ENCODE results near the gene ST6GALNAC3.

ST6GALNAC3 gene

GRCh38 chr1:76381450-76382097, 307.0 kb downstream of the ST6GALNAC3 start:
- Histone ChIP-seq H3K27me3 (no peaks in the 10 kb centered on the region), H3K4me1 (ENCODE audit: control insufficient read depth in 1 of 2, insufficient read depth in 1 of 2, low read depth in 1 of 2, low read length in 1 of 2) (no peaks in the 10 kb centered on the region), H3K27ac (no peak overlapping the region), H3K9me3 (no peaks in the 10 kb centered on the region), H3K36me3 (no peaks in the 10 kb centered on the region), H3K4me3 (ENCODE audit: low read depth in 1 of 2, low read length in 1 of 2) (no peak overlapping the region)
- no peak for TF ChIP-seq CTCF (IDR thresholded peaks at IDR 0.05)

GRCh38 chr1:76388261-76388660, 313.7 kb downstream of the ST6GALNAC3 start:
- Histone ChIP-seq H3K4me1 (ENCODE audit: control insufficient read depth in 1 of 2, insufficient read depth in 1 of 2, low read depth in 1 of 2, low read length in 1 of 2) (no peaks in the 10 kb centered on the region), H3K27me3 (no peaks in the 10 kb centered on the region), H3K27ac (no peak overlapping the region), H3K4me3 (ENCODE audit: low read depth in 1 of 2, low read length in 1 of 2) (no peak overlapping the region), H3K9me3 (no peaks in the 10 kb centered on the region), H3K36me3 (no peaks in the 10 kb centered on the region)
- TF ChIP-seq CTCF (IDR thresholded peaks at IDR 0.05) = no peak

GRCh38 chr1:76390456-76390855, 315.9 kb downstream of the ST6GALNAC3 start:
- H3K27ac ChIP-seq = no peak overlapping the region
- no peak for TF ChIP-seq CTCF (IDR thresholded peaks at IDR 0.05)
- no peaks in the 10 kb centered on the region for H3K27me3 ChIP-seq
- H3K36me3 ChIP-seq = no peaks in the 10 kb centered on the region
- no peaks in the 10 kb centered on the region for H3K4me1 ChIP-seq (ENCODE audit: control insufficient read depth in 1 of 2, insufficient read depth in 1 of 2, low read depth in 1 of 2, low read length in 1 of 2)
- no peak overlapping the region for H3K4me3 ChIP-seq (ENCODE audit: low read depth in 1 of 2, low read length in 1 of 2)
- H3K9me3 ChIP-seq = no peaks in the 10 kb centered on the region

GRCh38 chr1:76395059-76395458, 320.5 kb downstream of the ST6GALNAC3 start:
- no peaks in the 10 kb centered on the region for H3K36me3 ChIP-seq
- H3K27ac ChIP-seq = no peak overlapping the region
- no peaks in the 10 kb centered on the region for H3K27me3 ChIP-seq
- H3K4me1 ChIP-seq (ENCODE audit: control insufficient read depth in 1 of 2, insufficient read depth in 1 of 2, low read depth in 1 of 2, low read length in 1 of 2) = no peaks in the 10 kb centered on the region
- TF ChIP-seq CTCF (IDR thresholded peaks at IDR 0.05) = no peak
- no peaks in the 10 kb centered on the region for H3K9me3 ChIP-seq
- H3K4me3 ChIP-seq (ENCODE audit: low read depth in 1 of 2, low read length in 1 of 2) = no peak overlapping the region

GRCh38 chr1:76402128-76402527, 327.6 kb downstream of the ST6GALNAC3 start:
- no peak overlapping the region for H3K4me3 ChIP-seq (ENCODE audit: low read depth in 1 of 2, low read length in 1 of 2)
- H3K27me3 ChIP-seq = no peaks in the 10 kb centered on the region
- no peak overlapping the region for H3K27ac ChIP-seq
- no peaks in the 10 kb centered on the region for H3K4me1 ChIP-seq (ENCODE audit: control insufficient read depth in 1 of 2, insufficient read depth in 1 of 2, low read depth in 1 of 2, low read length in 1 of 2)
- no peak for TF ChIP-seq CTCF (IDR thresholded peaks at IDR 0.05)
- no peaks in the 10 kb centered on the region for H3K9me3 ChIP-seq
- H3K36me3 ChIP-seq = no peaks in the 10 kb centered on the region
